ENCODE data around the gene INO80E. TPM values are rescaled to one million over a fixed set of nuclear protein-coding genes. Genes with fewer than 3 reads are reported as not detected.

INO80E gene
- total RNA-seq, 4 donors from 2014 or later: 45.4 to 74.8 (median 55.5) TPM

GRCh38 chr16:29975134-29975538, 20.9 kb upstream of the INO80E start:
- ATAC-seq (no peak), DNase-seq (no peak)
- Histone ChIP-seq H3K9me3 (no peaks in the 10 kb centered on the region), H3K4me3 (peak overlapping the region; percentile 90 to 99 (median 94)), H3K27me3 (no peaks in the 10 kb centered on the region), H3K27ac (peak overlapping the region; percentile 94 to 100 (median 98)), H3K36me3 (peaks cover 0 to 22% of the 10 kb centered on the region in 2 donors), H3K4me1 (peaks cover 26 to 28% of the 10 kb centered on the region in 2 donors)
- intact Hi-C loops (cut with DNase I; ENCODE audit: low total_unique reads) (loop anchor here (5.0 kb wide), 1 partner anchor 163 kb away; the partner anchor contains the start of gene PRRT2), in situ Hi-C loops (cut with MboI; ENCODE audit: low sequenced_read_pairs in 4 of 4) (loop anchor here in 1 of 4 donors (10.0 kb wide), 1 partner anchor 50 kb away; the partner anchor contains the start of gene KCTD13)
- no peak for TF ChIP-seq POLR2A (IDR thresholded peaks at IDR 0.05)
- TF ChIP-seq, protein P1, sequence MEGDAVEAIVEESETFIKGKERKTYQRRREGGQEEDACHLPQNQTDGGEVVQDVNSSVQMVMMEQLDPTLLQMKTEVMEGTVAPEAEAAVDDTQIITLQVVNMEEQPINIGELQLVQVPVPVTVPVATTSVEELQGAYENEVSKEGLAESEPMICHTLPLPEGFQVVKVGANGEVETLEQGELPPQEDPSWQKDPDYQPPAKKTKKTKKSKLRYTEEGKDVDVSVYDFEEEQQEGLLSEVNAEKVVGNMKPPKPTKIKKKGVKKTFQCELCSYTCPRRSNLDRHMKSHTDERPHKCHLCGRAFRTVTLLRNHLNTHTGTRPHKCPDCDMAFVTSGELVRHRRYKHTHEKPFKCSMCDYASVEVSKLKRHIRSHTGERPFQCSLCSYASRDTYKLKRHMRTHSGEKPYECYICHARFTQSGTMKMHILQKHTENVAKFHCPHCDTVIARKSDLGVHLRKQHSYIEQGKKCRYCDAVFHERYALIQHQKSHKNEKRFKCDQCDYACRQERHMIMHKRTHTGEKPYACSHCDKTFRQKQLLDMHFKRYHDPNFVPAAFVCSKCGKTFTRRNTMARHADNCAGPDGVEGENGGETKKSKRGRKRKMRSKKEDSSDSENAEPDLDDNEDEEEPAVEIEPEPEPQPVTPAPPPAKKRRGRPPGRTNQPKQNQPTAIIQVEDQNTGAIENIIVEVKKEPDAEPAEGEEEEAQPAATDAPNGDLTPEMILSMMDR (IDR thresholded peaks at IDR 0.05 in 4 of 5, conservative IDR thresholded peaks at IDR 0.05 in 1 of 5): no peak

GRCh38 chr16:29975811-29976511, 20.1 kb upstream of the INO80E start:
- no peaks in the 10 kb centered on the region for H3K9me3 ChIP-seq
- TF ChIP-seq, protein P1 (IDR thresholded peaks at IDR 0.05 in 4 of 5, conservative IDR thresholded peaks at IDR 0.05 in 1 of 5): no peak
- no peak for TF ChIP-seq POLR2A (IDR thresholded peaks at IDR 0.05)
- in situ Hi-C loops (cut with MboI; ENCODE audit: low sequenced_read_pairs in 4 of 4) (loop anchor here in 1 of 4 donors (10.0 kb wide), 1 partner anchor 51 kb away; the partner anchor contains the start of gene KCTD13), intact Hi-C loops (cut with DNase I; ENCODE audit: low total_unique reads) (loop anchor here (5.0 kb wide), 1 partner anchor 164 kb away; the partner anchor contains the start of gene PRRT2)
- peaks cover 0 to 30% of the 10 kb centered on the region in 2 donors for H3K36me3 ChIP-seq
- H3K27ac ChIP-seq: peak overlapping the region; percentile 94 to 100 (median 98)
- no peaks in the 10 kb centered on the region for H3K27me3 ChIP-seq
- ATAC-seq (no peak), DNase-seq (no peak)
- peaks cover 26 to 28% of the 10 kb centered on the region in 2 donors for H3K4me1 ChIP-seq
- peak overlapping the region; percentile 90 to 99 (median 94) for H3K4me3 ChIP-seq

- intact Hi-C loops (cut with DNase I; ENCODE audit: low total_unique reads): loop anchor here (5.0 kb wide), 1 partner anchor 165 kb away; the partner anchor contains the start of gene PRRT2
- Histone ChIP-seq H3K27ac (peak overlapping the region in 3 of 4 donors; percentile 94 to 100 (median 98)), H3K4me1 (peaks cover 26 to 28% of the 10 kb centered on the region in 2 donors), H3K36me3 (peaks cover 0 to 43% of the 10 kb centered on the region in 2 donors), H3K4me3 (peak overlapping the region; percentile 90 to 99 (median 94)), H3K27me3 (no peaks in the 10 kb centered on the region), H3K9me3 (no peaks in the 10 kb centered on the region)
- ATAC-seq: no peak
- DNase-seq: no peak
- in situ Hi-C loops (cut with MboI; ENCODE audit: low sequenced_read_pairs in 4 of 4): loop anchor here in 1 of 4 donors (10.0 kb wide), 1 partner anchor 52 kb away; the partner anchor contains the start of gene KCTD13
- TF ChIP-seq POLR2A (IDR thresholded peaks at IDR 0.05): no peak
- TF ChIP-seq, protein P1 (IDR thresholded peaks at IDR 0.05 in 4 of 5, conservative IDR thresholded peaks at IDR 0.05 in 1 of 5): no peak
These were observed 18.8 kb upstream of the INO80E start for GRCh38 chr16:29977063-29977825.

GRCh38 chr16:29978081-29978480, 18.0 kb upstream of the INO80E start:
- ATAC-seq: no peak
- TF ChIP-seq, protein P1 (IDR thresholded peaks at IDR 0.05 in 4 of 5, conservative IDR thresholded peaks at IDR 0.05 in 1 of 5): no peak
- TF ChIP-seq POLR2A (IDR thresholded peaks at IDR 0.05): no peak
- Histone ChIP-seq H3K9me3 (no peaks in the 10 kb centered on the region), H3K36me3 (peaks cover 0 to 52% of the 10 kb centered on the region in 2 donors), H3K27ac (peak overlapping the region; percentile 13 to 100 (median 96)), H3K4me3 (peak overlapping the region in 1 of 4 donors; percentile 97), H3K4me1 (peaks cover 26% of the 10 kb centered on the region in 2 donors), H3K27me3 (no peaks in the 10 kb centered on the region)
- in situ Hi-C loops (cut with MboI; ENCODE audit: low sequenced_read_pairs in 4 of 4): loop anchor here in 1 of 4 donors (10.0 kb wide), 1 partner anchor 53 kb away; the partner anchor contains the start of gene KCTD13
- no peak for DNase-seq
- intact Hi-C loops (cut with DNase I; ENCODE audit: low total_unique reads): loop anchor here (5.0 kb wide), 1 partner anchor 166 kb away; the partner anchor contains the start of gene PRRT2

Data from gastrocnemius medialis (tissue), 4 donors.